ENCODE data around the gene FXYD5.
A peak's percentile ranks its signal among the peaks of the same experiment; 100 is the strongest.

Gene FXYD5

DNA sequence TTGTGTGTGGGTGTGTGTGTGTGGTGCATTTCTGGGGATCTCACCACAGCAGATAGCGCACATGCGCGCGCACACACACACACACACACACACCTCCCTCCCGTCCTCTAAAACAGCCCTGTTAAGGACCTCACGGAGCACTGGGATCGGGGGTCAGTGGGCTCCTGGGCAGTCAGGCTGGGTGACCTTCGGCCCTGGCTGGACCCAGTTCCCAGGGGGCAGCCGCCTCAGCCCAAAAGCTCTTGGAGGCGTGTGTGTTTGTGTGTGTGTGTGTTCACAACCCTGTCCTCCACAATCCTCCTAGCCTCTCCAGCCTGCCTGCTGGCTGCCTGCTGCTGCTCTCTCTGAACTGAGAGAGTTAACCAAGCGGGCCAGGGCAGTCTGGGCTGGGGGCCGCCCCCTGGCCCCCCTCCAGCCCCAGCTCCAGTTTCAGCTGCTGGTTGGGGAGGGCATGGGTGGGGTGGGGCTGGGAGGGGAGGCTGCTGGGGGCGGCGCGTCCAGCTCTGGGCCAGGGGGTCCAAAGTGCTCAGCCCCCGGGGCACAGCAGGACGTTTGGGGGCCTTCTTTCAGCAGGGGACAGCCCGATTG lies 16.1 kb upstream of the FXYD5 start, which contains the start of gene FXYD1:
FXYD1 (plus strand) TSS at position 520 of the 588 bp plus-strand sequence. CDS start 1,256 bp downstream, outside the sequence.
- Mint-ChIP-seq H3K9me3 (no peaks in the 10 kb centered on the region), H3K4me3 (peak within 1 kb of the TSS; percentile 73 to 92 (median 85)), H3K27me3 (ENCODE audit: low read depth) (peaks cover 26% of the 10 kb centered on the region), H3K36me3 (ENCODE audit: low read depth) (no peaks in the 10 kb centered on the region), H3K27ac (peak within 1 kb of the TSS; percentile 88 to 95 (median 91)), H3K4me1 (peaks cover 55% of the 10 kb centered on the region)
- TF ChIP-seq, protein P1, sequence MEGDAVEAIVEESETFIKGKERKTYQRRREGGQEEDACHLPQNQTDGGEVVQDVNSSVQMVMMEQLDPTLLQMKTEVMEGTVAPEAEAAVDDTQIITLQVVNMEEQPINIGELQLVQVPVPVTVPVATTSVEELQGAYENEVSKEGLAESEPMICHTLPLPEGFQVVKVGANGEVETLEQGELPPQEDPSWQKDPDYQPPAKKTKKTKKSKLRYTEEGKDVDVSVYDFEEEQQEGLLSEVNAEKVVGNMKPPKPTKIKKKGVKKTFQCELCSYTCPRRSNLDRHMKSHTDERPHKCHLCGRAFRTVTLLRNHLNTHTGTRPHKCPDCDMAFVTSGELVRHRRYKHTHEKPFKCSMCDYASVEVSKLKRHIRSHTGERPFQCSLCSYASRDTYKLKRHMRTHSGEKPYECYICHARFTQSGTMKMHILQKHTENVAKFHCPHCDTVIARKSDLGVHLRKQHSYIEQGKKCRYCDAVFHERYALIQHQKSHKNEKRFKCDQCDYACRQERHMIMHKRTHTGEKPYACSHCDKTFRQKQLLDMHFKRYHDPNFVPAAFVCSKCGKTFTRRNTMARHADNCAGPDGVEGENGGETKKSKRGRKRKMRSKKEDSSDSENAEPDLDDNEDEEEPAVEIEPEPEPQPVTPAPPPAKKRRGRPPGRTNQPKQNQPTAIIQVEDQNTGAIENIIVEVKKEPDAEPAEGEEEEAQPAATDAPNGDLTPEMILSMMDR (IDR thresholded peaks at IDR 0.05; ENCODE audit: unreplicated experiment in 3 of 3), result no peak

DNA sequence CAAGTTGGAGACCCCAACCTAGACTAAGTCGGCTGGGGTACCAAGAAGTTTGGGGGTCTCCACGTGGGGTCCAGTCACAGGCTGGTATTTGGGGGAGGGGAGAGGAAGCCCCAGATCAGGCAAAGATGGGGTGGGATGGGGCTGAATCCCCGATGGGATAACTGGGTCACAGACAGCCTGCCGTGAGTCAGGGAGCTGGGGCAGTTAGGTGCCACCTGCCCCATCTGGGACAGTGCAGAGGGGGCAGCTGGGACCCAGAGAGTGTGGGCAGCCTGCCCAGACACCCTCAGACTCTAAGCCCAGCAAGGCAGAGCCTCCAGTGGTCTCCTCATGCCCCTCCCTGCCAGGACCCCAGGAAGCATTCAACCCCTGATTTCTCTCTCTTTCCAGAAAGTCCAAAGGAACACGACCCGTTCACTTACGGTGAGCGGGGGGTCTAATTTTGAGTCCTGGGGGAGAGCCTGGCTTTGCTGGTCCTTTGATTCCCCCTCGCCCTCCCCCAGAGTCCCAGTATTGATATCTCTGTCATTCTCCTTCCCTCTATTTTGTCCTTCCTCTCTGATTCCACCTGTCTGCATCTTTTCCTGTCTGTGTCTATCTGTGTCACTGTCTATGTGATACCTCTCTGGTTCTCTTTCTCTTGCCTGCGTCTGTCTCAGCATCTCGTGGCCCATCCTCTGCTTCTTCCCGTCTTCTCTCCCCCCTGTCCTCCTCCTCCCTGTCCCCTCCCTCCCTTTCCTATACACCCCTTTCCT lies 14.2 kb upstream of the FXYD5 start:
- Mint-ChIP-seq H3K27me3 (ENCODE audit: low read depth) (peaks cover 44% of the 10 kb centered on the region), H3K27ac (peak overlapping the region; percentile 67 to 87 (median 87)), H3K9me3 (no peaks in the 10 kb centered on the region), H3K36me3 (ENCODE audit: low read depth) (no peaks in the 10 kb centered on the region), H3K4me1 (peaks cover 59% of the 10 kb centered on the region), H3K4me3 (peak overlapping the region; percentile 69 to 80 (median 76))
- TF ChIP-seq, protein P1 (IDR thresholded peaks at IDR 0.05; ENCODE audit: unreplicated experiment in 3 of 3), result no peak

DNA sequence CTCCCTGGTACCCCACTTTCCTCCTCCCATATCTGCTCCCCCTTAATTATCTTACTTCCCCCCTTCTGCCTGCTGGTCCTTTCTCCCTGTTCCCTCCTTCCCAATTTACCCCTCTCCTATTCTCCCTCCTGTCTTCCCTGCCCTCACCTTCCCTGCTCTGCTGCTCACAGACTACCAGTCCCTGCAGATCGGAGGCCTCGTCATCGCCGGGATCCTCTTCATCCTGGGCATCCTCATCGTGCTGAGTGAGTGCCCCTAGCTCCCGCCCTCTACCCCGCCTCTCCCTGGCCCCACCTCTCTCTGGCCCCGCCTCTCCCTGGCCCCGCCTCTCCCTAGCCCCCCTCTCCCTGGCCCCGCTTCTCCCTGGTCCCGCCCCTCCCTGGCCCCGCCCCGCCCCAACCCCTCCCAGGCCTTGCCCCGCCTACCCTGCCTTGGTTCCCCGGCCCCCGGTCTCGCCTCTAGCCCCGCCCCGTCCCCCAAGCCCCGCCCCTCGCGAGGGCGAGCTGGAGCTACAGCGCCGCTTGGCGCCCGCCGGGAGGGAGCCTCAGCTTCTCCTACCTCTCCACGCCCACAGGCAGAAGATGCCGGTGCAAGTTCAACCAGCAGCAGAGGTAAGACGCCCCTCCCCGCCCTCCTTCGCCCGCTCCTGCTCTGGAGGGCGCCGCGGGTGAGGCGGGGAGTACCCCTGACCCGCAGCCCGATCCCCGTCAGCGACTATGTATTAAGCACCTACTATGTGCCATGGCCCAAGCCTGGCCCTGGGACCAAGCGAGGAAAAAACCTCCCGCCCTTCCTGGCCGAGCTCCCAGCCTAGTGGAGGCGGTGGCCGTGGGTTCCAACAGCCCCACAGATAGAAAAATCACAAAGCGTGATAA lies 13.3 kb upstream of the FXYD5 start:
- TF ChIP-seq, protein P1 (IDR thresholded peaks at IDR 0.05; ENCODE audit: unreplicated experiment in 3 of 3), result peak in 2 of 3 experiments; percentile 15 to 33
- H3K27ac Mint-ChIP-seq, result peak overlapping the region; percentile 67 to 87 (median 87)
- H3K4me3 Mint-ChIP-seq, result peak overlapping the region; percentile 76 to 83 (median 78)
- no peaks in the 10 kb centered on the region for H3K9me3 Mint-ChIP-seq
- peaks cover 47% of the 10 kb centered on the region for H3K27me3 Mint-ChIP-seq (ENCODE audit: low read depth)
- H3K36me3 Mint-ChIP-seq (ENCODE audit: low read depth), result no peaks in the 10 kb centered on the region
- H3K4me1 Mint-ChIP-seq, result peaks cover 54% of the 10 kb centered on the region

DNA sequence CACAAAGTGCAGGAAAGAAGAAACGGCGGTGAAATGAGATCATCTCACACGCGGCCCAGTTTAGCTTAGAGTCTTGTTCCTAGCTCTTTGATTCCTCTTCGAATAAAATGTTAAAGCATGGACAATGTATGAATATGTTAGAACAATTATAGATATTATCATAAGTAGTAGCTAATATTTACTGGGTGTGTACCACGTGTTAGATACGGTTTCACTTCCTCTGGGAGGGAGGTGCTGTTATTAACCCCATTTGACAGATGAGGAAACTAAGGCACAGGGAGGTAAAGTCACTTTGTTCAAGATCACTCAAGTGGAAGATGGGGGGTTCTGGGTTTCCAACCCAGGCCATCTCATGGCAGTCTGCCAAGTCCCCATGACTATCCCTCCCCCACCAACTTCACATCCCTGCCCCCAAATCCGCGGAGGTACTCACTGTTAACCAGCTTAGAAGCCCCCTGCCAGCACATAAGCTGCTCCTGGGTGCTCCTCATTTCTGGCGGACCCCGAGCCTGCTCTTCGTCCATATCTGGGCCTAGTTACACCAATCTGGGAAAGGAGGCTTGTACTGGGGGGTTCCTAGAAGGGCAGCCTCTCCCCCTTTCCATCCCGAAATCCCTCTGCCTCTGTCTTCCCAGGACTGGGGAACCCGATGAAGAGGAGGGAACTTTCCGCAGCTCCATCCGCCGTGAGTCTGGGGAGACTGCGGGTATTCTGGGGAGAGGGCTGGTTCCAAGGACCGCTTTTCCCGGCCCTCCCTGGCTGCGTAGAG lies 12.5 kb upstream of the FXYD5 start:
- Mint-ChIP-seq H3K4me1 (peaks cover 53% of the 10 kb centered on the region), H3K27me3 (ENCODE audit: low read depth) (peaks cover 51% of the 10 kb centered on the region), H3K36me3 (ENCODE audit: low read depth) (no peaks in the 10 kb centered on the region), H3K9me3 (no peaks in the 10 kb centered on the region), H3K4me3 (peak overlapping the region; percentile 52 to 83 (median 78)), H3K27ac (peak overlapping the region in 2 of 3 experiments; percentile 67 to 78)
- TF ChIP-seq, protein P1 (IDR thresholded peaks at IDR 0.05; ENCODE audit: unreplicated experiment in 3 of 3), result no peak

DNA sequence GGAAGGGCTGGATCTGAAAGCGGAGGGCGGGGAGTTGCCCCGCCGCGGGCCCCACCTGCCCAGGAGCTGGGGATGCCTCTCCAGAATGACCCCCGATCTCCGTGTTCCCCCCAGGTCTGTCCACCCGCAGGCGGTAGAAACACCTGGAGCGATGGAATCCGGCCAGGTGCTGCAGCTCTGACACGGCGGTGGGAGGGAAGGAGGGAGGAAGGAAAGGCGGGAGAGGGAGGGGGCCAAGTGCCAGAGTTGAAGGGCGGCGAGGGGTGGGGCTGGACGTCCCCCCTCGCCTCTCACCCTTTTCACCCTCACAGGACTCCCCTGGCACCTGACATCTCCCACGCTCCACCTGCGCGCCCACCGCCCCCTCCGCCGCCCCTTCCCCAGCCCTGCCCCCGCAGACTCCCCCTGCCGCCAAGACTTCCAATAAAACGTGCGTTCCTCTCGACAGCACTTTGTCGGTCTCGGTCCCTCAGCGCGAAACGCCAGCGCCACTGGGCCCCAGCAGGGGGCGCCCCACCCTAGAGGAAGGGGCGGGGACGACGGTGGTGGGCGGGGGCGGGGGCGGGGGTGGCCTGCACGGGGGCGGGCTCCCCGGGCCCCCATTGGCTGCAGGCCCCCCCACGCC lies 11.8 kb upstream of the FXYD5 start:
- Mint-ChIP-seq H3K36me3 (ENCODE audit: low read depth) (no peaks in the 10 kb centered on the region), H3K27me3 (ENCODE audit: low read depth) (peaks cover 58% of the 10 kb centered on the region), H3K4me3 (peak overlapping the region; percentile 52 to 83 (median 78)), H3K27ac (no peak overlapping the region), H3K9me3 (no peaks in the 10 kb centered on the region), H3K4me1 (peaks cover 46% of the 10 kb centered on the region)
- TF ChIP-seq, protein P1 (IDR thresholded peaks at IDR 0.05; ENCODE audit: unreplicated experiment in 3 of 3), result peak; percentile 58 to 72 (median 71)
